HCT116 (cell line): ENCODE results near the gene RHCG. TPM values are rescaled to one million over a fixed set of nuclear protein-coding genes. Genes with fewer than 3 reads are reported as not detected.

Source experiments
- ATAC-seq: fragments of 200-7000 bp; cut with Tn5 transposase; 2 replicates; pipeline ENCODE4 v1.9.1; 2020; ENCODE audit warnings: mild to moderate bottlenecking, moderate library complexity
- BruUV-seq: library from RNA; stranded (reverse); fragments of 400-500 nt; replicated peaks from 2 replicates; lab custom pipeline; 2021; lab: Mats Ljungman, UMichigan
- CTCF ChIA-PET: fragments of 300-600 bp; sonication (Branson Sonifier 250); formaldehyde crosslinking; loops from one replicate; lab custom pipeline; 2021; ENCODE audit warnings: antibody characterized with exemption; lab: Charles Lee
- POLR2A ChIA-PET: fragments of 300-600, 350-600 bp; sonication (Branson Sonifier 250); formaldehyde crosslinking; loops from one replicate; lab custom pipeline; 2021; ENCODE audit warnings: antibody characterized with exemption; lab: Charles Lee
- RAD21 ChIA-PET, 2 experiments: fragments of 300-600 bp; sonication (Branson Sonifier 250); formaldehyde crosslinking; loops; one replicate each; lab custom pipeline; 2023; ENCODE audit warnings: low total read pairs in 2 of 2; ENCODE audit not compliant: uncharacterized antibody in 2 of 2, unreplicated experiment in 2 of 2, low non-redundant PET in 1 of 2; lab: Charles Lee
- DNase-seq: peaks from one replicate; pipeline ENCODE4 v3.0.0-alpha.2; 2010; ENCODE audit warnings: low read depth, low spot score
- H2AFZ ChIP-seq: fragments of 200-600 bp; shearing (Covaris generic), sonication (generic); 2 replicates; pipeline ENCODE4 v1.6.1; 2017; ENCODE audit warnings: low read depth, mixed run types, mixed read lengths, antibody characterized with exemption, low read length; ENCODE audit not compliant: poor library complexity, severe bottlenecking
- H3K27ac ChIP-seq: 2 replicates; pipeline ENCODE4 v1.5.1; 2012; ENCODE audit warnings: low read depth, low read length
- H3K27me3 ChIP-seq: fragments of 200-600 bp; sonication (generic); 2 replicates; pipeline ENCODE4 v1.6.1; 2016; ENCODE audit warnings: mixed run types, low read length, mixed read lengths; ENCODE audit not compliant: insufficient read depth
- H3K36me3 ChIP-seq, 2 experiments: fragments of 200-500 bp in 1 of 2; fragments of 200-600 bp in 1 of 2; sonication (Bioruptor generic) in 1 of 2; sonication (generic) in 1 of 2; 2 replicates each; pipeline versions ENCODE4 v1.5.1 to v1.6.1; 2014 to 2016; ENCODE audit warnings: low read length in 2 of 2, inconsistent platforms in 1 of 2, mixed read lengths in 1 of 2, mixed run types in 1 of 2; ENCODE audit not compliant: insufficient read depth in 2 of 2, control insufficient read depth in 1 of 2
- H3K4me1 ChIP-seq, 2 experiments: fragments of 200-600 bp in 1 of 2; sonication (generic) in 1 of 2; 2 replicates each; pipeline versions ENCODE4 v1.5.1 to v1.6.1; 2012 to 2017; ENCODE audit warnings: low read length in 2 of 2, inconsistent platforms in 1 of 2, mild to moderate bottlenecking in 1 of 2, mixed read lengths in 1 of 2, mixed run types in 1 of 2, moderate library complexity in 1 of 2; ENCODE audit not compliant: insufficient read depth in 2 of 2, control insufficient read depth in 1 of 2
- H3K4me2 ChIP-seq: fragments of 200-600 bp; sonication (generic); 2 replicates; pipeline ENCODE4 v1.6.1; 2017; ENCODE audit warnings: mixed run types, low read length, mixed read lengths
- H3K4me3 ChIP-seq, 2 experiments: fragments of 200-600 bp in 1 of 2; sonication (generic) in 1 of 2; replicated peaks in 1 of 2; 2 replicates each; pipeline ENCODE4 v1.5.1; 2011 to 2016; ENCODE audit warnings: low read length in 2 of 2, control low read depth in 1 of 2, low read depth in 1 of 2, mild to moderate bottlenecking in 1 of 2, mixed read lengths in 1 of 2, mixed run types in 1 of 2
- H3K79me2 ChIP-seq: fragments of 200-600 bp; sonication (generic); 2 replicates; pipeline ENCODE4 v1.6.1; 2017; ENCODE audit warnings: mild to moderate bottlenecking, mixed run types, low read length, moderate library complexity, mixed read lengths; ENCODE audit not compliant: insufficient read depth
- H3K9ac ChIP-seq: fragments of 200-600 bp; sonication (generic); 2 replicates; pipeline ENCODE4 v1.6.1; 2016; ENCODE audit warnings: low read length, mixed read lengths
- H3K9me2 ChIP-seq: fragments of 200-600 bp; sonication (generic), shearing (Covaris generic); 2 replicates; pipeline ENCODE4 v1.6.1; 2017; ENCODE audit warnings: mixed run types, mild to moderate bottlenecking, moderate library complexity; ENCODE audit not compliant: insufficient read depth
- H3K9me3 ChIP-seq, 2 experiments: fragments of 200-500 bp in 1 of 2; fragments of 200-600 bp in 1 of 2; sonication (Bioruptor generic) in 1 of 2; sonication (generic) in 1 of 2; 2 replicates each; pipeline ENCODE4 v1.6.1; 2014 to 2017; ENCODE audit warnings: low read length in 2 of 2, mixed read lengths in 2 of 2, inconsistent platforms in 1 of 2, low read depth in 1 of 2, mild to moderate bottlenecking in 1 of 2, mixed run types in 1 of 2, moderate library complexity in 1 of 2; ENCODE audit not compliant: control insufficient read depth in 1 of 2, insufficient read depth in 1 of 2
- H4K20me1 ChIP-seq: fragments of 200-600 bp; sonication (generic), shearing (Covaris generic); 2 replicates; pipeline ENCODE4 v1.6.1; 2017; ENCODE audit warnings: mixed run types, mild to moderate bottlenecking, moderate library complexity; ENCODE audit not compliant: insufficient read depth
- CBX3 ChIP-seq: IDR thresholded peaks from 2 replicates; pipeline ENCODE4 v1.6.1; 2012; ENCODE audit warnings: low read depth
- EZH2 ChIP-seq: fragments of 200-600 bp; sonication (generic); IDR thresholded peaks from 2 replicates; pipeline ENCODE4 v1.6.1; 2017; ENCODE audit warnings: antibody characterized with exemption, mixed run types
- EZH2phosphoT487 ChIP-seq: fragments of 200-600 bp; IDR thresholded peaks from 2 replicates; pipeline ENCODE4 v1.6.1; 2018; ENCODE audit warnings: antibody characterized with exemption, borderline replicate concordance
- JUND ChIP-seq: IDR thresholded peaks from 2 replicates; pipeline ENCODE4 v1.6.1; 2012
- RAD21 ChIP-seq: IDR thresholded peaks from 2 replicates; pipeline ENCODE4 v1.6.1; 2012; ENCODE audit warnings: low read depth, mild to moderate bottlenecking
- SIN3A ChIP-seq: IDR thresholded peaks from 2 replicates; pipeline ENCODE4 v1.6.1; 2012; ENCODE audit warnings: low read depth
- SP1 ChIP-seq: IDR thresholded peaks from 2 replicates; pipeline ENCODE4 v1.6.1; 2012; ENCODE audit warnings: low read depth
- SRF ChIP-seq: IDR thresholded peaks from 2 replicates; pipeline ENCODE4 v1.6.1; 2012; ENCODE audit warnings: low read depth
- TCF7L2 ChIP-seq: IDR thresholded peaks from 2 replicates; pipeline ENCODE4 v1.7.0; 2011; ENCODE audit warnings: borderline replicate concordance, inconsistent platforms; ENCODE audit not compliant: insufficient read depth, insufficient read length; ENCODE audit errors: extremely low read depth
- ZBTB33 ChIP-seq: IDR thresholded peaks from 2 replicates; pipeline ENCODE4 v1.6.1; 2011; ENCODE audit warnings: mild to moderate bottlenecking, low read length, moderate library complexity; ENCODE audit not compliant: insufficient replicate concordance; ENCODE audit errors: extremely low read depth
- ZFX ChIP-seq: fragments of 450-650 bp; IDR thresholded peaks from 2 replicates; pipeline ENCODE4 v1.6.1; 2017
- ZNF274 ChIP-seq: fragments of 200-500 bp; sonication (Bioruptor generic); IDR thresholded peaks from 2 replicates; pipeline ENCODE4 v1.6.1; 2014; ENCODE audit warnings: mild to moderate bottlenecking, low read depth, low read length, inconsistent platforms
- intact Hi-C: fragments of 100-400 bp; cut with micrococcal nuclease; formaldehyde crosslinking; loops from 2 replicates; pipeline ENCODE4 v1.10.0; 2022
- total RNA-seq: library from RNA; stranded (reverse); gene quantifications from one replicate; pipeline ENCODE4 v1.2.1, GENCODE V29; 2021; ENCODE audit not compliant: unreplicated experiment
- TF ChIP-seq, protein P1 (sequence below): IDR thresholded peaks from 2 replicates; pipeline ENCODE4 v1.6.1; 2012; ENCODE audit warnings: low read depth

The RHCG gene
- total RNA-seq, 1 experiment from 2014 or later: not detected

DNA sequence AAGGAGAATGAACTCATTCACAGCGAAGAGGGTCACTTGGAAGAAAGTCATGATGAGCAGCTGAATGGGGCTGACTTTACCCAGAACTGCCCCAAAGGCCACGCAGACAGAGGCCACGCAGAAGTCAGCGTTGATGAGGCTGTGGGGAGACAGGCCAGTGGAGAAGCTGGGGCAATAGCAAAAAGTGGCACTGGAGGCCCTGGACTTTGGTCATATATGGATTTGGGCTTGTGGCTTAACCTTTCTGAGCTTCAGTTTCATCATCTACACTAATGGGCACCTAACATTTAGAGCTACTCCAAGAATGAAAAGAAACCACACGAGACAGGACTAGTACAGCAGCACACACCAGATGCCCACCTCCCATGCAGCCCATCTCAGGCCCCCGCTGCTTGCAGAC is 13.3 kb downstream of the RHCG start (continued):
- no peak for TF ChIP-seq ZBTB33
- TF ChIP-seq SRF: no peak
- TF ChIP-seq, protein P1, sequence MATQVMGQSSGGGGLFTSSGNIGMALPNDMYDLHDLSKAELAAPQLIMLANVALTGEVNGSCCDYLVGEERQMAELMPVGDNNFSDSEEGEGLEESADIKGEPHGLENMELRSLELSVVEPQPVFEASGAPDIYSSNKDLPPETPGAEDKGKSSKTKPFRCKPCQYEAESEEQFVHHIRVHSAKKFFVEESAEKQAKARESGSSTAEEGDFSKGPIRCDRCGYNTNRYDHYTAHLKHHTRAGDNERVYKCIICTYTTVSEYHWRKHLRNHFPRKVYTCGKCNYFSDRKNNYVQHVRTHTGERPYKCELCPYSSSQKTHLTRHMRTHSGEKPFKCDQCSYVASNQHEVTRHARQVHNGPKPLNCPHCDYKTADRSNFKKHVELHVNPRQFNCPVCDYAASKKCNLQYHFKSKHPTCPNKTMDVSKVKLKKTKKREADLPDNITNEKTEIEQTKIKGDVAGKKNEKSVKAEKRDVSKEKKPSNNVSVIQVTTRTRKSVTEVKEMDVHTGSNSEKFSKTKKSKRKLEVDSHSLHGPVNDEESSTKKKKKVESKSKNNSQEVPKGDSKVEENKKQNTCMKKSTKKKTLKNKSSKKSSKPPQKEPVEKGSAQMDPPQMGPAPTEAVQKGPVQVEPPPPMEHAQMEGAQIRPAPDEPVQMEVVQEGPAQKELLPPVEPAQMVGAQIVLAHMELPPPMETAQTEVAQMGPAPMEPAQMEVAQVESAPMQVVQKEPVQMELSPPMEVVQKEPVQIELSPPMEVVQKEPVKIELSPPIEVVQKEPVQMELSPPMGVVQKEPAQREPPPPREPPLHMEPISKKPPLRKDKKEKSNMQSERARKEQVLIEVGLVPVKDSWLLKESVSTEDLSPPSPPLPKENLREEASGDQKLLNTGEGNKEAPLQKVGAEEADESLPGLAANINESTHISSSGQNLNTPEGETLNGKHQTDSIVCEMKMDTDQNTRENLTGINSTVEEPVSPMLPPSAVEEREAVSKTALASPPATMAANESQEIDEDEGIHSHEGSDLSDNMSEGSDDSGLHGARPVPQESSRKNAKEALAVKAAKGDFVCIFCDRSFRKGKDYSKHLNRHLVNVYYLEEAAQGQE: no peak
- TF ChIP-seq TCF7L2: no peak
- TF ChIP-seq CBX3: no peak
- no peak for TF ChIP-seq SP1
- TF ChIP-seq SIN3A: no peak
- TF ChIP-seq EZH2phosphoT487: no peak

GRCh38 chr15:89482139-89482538 is 14.2 kb downstream of the RHCG start:
- Histone ChIP-seq H3K9ac (no peak overlapping the region), H3K27ac (no peak overlapping the region), H3K9me3 (no peaks in the 10 kb centered on the region), H3K9me2 (no peaks in the 10 kb centered on the region), H3K4me2 (no peak overlapping the region), H3K27me3 (no peaks in the 10 kb centered on the region), H2AFZ (no peak overlapping the region), H3K4me1 (peaks cover 5 to 9% of the 10 kb centered on the region in 2 experiments; a peak in 3 of 4 replicates), H3K4me3 (no peak overlapping the region), H3K36me3 (no peaks in the 10 kb centered on the region), H4K20me1 (no peaks in the 10 kb centered on the region), H3K79me2 (no peaks in the 10 kb centered on the region)
- RAD21 ChIA-PET: no interaction called here
- CTCF ChIA-PET: no interaction called here
- DNase-seq (no peak), ATAC-seq (no peak)
- intact Hi-C loops: no loop called here
- no TSS peak for BruUV-seq
- POLR2A ChIA-PET: no interaction called here
- TF ChIP-seq, protein P1: no peak
- no peak for TF ChIP-seq RAD21
- no peak for TF ChIP-seq ZNF274
- TF ChIP-seq JUND: no peak
- no peak for TF ChIP-seq ZFX
- TF ChIP-seq CBX3: no peak
- TF ChIP-seq EZH2: no peak
